Left renal pelvis (tissue), 4 donors: Measurements from ENCODE around the gene TRAFD1. TPM values are rescaled to one million over a fixed set of nuclear protein-coding genes. Genes with fewer than 3 reads are reported as not detected.

Experiments used
- DNase-seq, 4 donors: peaks; one replicate each; pipeline ENCODE4 v3.0.0-alpha.2; 2013; ENCODE audit warnings: low read depth in 4 of 4, low spot score in 3 of 4
- polyA plus RNA-seq, 4 donors: library from polyadenylated mRNA; unstranded; fragments of 120-200 nt; gene quantifications; one replicate each; pipeline ENCODE4 v1.2.1, GENCODE V29; 2013; ENCODE audit not compliant: insufficient read length in 4 of 4

TRAFD1 gene
- polyA plus RNA-seq, 4 donors: 34.1 to 42.7 (median 40.6) TPM

DNA sequence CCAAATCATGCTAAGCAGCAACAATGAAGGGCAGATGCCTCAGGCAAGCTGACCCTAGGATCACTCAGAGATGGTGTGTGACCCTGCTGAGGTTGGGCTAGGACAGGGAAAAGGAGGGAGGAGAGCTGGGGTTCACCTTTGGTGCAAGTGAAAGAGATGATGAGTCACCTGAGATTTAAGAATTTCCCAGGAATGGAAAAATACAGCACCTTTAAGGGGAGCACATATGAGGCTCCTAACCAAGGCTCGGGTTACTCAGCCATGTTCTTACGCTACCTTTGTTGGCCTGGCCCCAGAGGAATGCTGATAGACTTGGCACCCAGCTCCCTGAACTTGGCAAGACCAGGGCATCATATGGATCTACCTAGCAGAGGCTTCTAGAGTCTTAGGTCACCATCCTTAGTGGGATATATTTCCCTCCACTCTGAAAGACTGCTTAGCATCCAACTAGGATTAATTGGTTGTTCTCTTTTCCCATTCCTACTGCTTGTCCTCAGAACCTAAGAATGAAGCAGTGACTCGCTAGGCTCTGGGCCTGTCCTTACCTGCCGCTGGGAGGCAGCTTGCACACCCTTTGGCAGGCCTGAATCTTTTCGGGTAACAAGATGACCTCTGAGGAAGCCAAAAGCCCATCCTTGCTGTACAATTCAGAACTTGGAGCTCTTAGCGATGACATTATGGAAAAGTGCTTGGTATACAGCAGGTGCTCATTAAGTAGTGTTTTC lies 12.8 kb upstream of the TRAFD1 start:
- no peak for DNase-seq

DNA sequence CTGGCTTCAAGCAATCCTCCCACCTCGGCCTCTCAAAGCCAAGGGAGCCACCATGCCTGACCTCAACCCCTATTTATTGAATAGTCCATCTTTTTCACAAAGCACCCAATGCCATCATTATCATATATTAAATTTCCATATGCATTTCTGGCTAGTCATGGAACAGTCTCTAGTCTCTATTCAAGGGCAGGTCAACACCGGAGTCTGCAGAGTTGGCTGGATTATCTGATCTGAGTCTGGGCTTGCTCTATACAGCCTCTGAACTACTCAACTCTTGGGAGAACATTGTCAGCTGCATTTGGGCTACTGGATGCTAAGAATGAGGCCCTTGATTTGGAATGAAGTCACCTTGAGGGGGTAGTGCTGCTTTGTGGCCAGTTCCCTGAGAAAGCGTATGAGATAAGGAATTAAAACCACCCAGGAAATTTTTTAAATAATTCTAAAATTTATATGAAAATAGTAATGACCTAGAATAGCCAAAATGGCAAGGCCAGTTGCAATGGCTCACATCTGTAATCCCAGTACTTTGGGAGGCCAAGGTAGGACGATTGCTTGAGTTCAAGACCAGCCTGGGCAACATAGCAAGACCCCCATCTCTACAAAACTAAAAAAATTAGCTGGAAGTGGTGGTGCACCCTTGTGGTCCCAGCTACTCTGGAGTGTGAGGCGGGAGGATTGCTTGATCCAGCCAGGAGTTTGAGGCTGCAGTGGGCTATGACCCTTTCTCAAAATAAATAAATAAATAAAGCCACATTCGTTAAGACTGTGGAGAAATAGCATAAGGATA lies 9.9 kb upstream of the TRAFD1 start:
- DNase-seq: no peak

DNA sequence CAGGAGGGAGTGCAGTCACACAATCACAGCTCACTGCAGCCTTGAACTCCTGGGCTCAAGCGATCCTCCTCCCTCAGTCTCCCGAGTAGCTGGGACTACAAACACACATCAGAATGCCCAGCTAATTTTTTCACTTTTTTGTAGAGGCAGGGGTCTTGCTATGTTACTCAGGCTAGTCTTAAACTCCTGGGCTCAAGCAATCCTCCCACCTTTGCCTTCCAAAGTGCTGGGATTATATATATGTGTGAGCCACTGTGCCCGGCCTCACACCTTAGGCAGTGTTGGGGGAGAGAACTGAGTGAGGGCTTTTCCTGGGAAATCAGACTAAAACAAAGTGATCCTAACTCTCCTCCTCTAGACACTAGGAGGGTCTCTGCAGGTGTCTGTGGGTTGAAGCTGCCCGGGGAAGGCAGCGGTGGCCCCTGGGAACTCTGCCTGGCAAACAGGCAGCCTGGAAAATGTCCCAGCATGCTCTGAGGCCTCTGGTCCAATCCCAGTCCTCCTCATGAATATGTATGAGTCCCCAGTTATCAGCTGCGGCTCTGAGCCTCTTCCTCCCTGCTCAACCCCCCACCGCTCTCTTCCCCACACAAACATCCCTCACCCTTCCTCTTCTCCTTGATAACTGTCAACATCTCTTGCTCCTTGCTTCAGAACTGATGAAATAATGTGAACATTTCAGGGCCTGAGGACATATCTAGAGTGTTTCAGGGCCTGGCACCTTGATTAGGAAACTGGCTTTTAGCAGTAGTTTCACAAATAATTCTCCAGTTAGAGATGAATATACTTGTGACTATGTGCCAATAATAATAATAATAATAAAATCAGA lies 8.9 kb upstream of the TRAFD1 start:
- no peak for DNase-seq

DNA sequence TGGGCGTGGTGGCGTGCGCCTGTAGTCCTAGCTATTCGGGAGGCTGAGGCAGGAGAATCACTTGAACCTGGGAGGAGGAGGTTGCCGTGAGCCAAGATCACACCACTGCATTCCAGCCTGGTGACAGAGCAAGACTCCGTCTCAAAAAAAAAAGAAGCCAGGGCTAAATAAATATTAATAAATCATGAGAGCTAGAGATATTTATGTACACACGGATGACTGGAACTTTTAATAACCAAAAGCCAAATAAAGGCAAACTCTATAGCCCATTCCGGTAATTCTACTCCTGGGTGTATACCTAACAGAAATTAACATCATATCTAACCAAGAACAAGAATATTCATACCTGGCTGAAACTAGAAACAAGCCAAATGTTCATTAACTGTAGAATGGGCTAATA lies 7.7 kb upstream of the TRAFD1 start:
- no peak for DNase-seq

DNA sequence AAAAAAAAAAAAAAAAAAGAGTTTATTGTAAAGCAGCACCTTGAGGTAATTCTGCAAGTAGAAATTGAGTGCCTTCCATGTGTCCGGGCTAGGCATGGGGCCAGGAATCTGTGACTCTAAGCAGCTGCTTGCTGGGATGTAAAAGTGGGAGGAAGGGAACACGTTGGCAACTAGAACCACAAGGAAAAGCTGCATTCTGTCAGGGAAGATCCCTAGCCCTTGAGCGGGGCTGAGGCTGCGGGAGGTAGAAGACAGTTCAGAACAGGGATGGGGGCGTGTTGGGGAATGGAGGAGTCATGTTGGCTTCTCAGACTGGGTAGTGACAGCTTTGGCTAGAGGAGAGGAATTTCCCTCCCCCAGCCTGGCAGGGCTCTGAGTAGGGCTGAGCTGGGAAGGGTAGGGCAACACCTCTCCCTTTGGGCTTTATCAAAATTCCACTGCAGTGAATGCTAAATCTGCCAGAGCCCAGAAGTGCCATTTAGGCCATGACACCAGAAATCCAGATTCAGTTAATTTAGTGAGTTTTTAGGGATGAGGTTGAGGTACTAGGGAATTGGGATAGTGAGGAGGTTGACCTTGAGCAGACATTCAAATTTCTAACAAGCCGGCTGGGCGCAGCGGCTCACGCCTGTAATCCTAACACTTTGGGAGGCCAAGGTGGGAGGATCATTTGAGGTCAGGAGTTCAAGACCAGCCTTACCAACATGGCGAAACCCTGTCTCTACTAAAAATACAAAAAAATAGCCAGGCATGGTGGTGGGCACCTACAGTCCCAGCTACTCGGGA lies 3.4 kb upstream of the TRAFD1 start:
- no peak for DNase-seq

DNA sequence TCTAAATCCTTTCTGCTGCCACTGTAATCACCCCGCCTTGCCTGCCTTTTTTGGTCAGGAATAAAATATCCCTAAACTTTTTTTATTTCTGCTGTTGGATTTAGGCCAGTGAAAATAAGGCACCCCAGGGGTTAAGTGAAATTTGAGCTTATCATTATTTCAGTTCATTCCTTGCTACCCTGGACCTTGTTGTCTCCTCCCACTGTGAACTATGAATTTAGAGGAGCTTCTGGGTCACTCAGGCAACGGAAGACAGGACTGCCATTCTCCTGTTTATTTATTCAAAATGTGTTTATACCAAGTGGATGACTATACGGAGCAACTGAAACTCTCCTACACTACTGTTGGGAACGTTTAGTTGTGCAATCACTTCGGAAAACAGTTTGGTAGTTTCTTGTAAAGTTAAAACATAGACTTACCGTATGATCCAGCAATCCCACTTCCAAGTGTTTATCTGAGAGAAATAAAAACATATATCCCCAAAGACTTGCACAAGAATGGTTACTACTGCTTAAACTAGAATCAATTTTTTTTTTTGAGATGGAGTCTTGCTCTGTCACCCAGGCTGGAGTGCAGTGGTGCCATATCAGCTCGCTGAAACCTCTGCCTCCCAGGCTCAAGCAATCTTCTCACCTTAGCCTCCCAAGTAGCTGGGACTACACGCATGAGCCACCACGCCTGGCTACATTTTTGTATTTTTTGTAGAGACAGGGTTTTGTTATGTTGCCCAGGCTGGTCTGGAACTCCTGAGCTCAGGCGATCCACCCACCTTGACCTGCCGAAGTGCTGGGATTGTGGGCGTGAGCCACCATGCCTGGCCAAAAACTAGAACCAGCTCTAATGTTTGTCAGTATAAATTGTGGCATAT lies 2.3 kb upstream of the TRAFD1 start:
- no peak for DNase-seq

DNA sequence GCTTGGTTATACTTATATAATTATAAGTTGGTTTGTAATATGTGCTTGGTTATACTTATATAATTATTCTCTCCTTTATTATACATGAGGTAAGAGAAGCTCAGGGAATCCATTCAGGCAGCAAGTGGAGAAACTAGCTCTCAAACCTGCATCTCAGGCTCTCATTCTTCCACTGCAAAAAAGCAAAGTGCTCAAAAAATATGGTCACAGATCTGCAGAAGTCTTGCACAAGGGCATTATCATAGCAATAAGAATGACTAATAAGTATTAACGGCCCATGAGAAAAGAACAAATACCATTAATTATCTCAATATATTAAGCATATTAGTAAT lies 476 bp upstream of the TRAFD1 start:
- no peak for DNase-seq

DNA sequence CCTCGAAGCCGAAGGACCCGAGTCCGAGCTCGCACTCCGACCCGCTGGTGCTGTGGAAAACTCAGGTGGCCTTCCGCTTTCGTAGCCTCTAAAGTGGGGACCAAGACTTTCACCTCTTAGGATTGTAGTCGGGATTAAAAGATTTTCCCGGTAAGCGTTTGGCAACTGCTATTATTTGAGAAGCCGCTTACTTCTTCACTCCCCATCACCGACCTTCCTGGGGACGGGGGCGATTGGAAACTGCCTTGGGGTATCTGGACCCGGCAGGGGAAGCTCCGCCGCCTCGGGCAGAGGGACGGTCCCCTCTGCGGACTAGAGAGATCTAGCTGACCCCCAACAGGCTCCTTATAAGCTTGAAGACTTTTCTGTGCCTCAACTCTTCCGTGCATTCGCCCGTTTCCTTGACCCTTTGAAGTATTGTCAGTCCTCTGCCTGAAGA lies 659 bp downstream of the TRAFD1 start:
- no peak for DNase-seq

DNA sequence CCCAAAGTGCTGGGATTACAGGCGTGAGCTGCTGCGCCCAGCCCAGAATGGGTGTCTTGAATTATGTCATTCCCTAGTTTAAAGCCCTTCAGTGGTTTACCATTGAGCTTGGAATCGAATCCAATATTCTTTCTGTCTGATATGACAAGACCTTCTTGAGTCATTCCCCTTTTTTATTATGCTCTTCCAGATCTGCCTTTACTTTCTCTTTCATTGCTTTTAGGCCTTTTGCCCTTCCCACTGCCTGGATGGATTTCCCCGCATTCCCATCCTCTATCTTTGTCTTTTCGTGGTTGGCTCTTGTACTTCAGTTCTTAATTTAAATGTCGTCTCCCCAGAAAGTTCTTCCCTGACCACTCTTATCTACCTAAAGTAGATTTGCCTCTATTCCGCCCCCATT lies 1.6 kb downstream of the TRAFD1 start:
- DNase-seq: no peak

DNA sequence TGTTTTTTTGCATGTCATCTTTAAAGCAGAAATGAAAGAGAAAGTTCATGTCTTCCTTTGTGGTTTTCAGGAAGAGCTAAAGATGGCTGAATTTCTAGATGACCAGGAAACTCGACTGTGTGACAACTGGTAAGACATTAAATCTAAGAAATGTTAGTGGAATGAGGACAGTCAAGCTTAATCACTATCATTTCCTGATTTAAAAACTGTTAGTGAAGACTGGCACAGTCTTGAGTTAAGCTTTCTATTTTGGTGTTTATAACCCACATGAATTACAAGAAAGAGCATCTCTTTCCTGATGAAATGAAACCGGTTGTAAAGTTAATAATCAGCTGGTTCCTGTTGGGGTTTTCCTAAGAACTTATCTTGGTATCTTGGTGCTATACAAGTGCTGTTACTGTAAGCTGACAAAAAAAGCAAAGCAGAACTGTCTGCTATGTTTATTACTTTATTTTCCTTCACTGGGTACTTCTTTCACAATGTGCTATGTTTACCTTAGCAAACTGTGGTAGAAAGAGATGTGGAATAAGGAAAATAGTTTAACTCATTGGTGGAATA lies 5.2 kb downstream of the TRAFD1 start:
- no peak for DNase-seq

DNA sequence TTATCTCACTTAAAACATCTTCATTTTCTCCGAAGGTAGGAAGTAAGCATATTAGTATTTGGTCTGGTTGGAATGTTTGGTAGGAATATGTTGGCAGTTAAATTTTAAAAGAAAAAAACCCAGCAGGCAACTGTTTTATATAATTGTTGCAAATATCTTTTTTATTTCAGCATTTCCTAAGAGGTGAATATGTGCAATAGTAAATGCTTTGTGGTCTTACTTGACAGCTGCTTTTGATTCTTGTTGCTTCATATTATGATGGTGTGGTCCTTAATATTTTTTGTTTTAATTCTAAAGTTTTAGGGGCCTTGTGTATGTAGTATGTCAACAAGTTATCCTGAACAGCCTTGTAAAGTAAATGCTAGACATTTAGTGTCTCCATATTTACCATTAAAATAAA lies 6.3 kb downstream of the TRAFD1 start:
- no peak for DNase-seq

DNA sequence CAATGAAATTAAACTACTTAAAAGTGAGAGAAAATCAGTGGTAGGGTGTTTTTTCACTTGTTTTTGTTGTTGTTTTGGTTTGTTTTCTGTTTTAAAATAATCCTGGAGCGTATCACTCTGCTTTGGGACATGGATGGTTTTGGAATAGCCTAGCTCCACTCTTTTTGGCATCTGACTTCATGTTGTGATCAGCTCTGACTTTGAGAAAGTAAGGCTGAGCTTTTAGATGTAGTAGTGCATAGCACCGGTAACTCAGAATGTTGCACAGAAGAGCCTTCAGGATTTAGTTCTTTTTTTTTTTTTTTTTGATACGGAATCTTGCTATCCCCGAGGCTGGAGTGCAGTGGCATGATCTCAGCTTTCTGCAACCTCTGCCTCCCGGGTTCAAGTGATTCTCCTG lies 8.1 kb downstream of the TRAFD1 start:
- DNase-seq: no peak

DNA sequence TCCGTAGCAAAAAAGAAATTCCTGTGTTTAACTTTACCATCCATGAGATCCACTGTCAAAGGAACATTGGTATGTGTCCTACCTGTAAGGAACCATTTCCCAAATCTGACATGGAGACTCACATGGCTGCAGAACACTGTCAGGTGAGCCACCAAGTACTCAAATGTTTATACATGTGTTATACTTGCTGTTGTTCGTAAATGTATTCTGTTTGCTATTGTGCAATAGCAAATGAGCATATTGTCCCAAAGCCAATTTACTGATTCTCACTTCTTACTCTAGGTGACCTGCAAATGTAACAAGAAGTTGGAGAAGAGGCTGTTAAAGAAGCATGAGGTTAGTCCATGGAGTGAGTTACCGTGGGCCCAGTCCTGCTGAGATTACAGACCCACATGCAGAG lies 9.4 kb downstream of the TRAFD1 start:
- no peak for DNase-seq

DNA sequence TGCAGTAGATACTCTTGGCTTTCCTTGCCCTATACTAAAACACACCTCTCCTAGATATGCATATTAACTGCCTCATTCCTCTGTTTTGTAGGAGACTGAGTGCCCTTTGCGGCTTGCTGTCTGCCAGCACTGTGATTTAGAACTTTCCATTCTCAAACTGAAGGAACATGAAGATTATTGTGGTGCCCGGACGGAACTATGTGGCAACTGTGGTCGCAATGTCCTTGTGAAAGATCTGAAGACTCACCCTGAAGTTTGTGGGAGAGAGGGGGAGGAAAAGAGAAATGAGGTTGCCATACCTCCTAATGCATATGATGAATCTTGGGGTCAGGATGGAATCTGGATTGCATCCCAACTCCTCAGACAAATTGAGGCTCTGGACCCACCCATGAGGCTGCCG lies 15.4 kb downstream of the TRAFD1 start:
- DNase-seq: no peak

DNA sequence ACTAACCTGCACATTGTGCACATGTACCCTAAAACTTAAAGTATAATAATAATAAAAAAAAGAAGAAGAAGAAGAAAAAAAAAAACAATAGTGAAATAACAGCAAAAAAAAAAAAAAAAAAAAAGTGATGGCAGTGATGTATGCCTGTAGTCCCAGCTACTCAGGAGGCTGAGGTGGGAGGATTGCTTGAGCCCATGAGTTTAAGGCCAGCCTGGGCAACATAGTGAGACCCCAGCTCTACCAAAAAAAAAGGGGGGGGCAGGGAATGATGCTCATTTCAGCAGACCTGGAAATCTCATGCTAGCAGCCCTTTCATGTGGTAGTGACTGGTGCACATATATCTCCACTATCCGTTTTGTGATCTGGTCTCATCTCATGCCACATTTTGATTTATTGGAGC lies 20.8 kb downstream of the TRAFD1 start:
- no peak for DNase-seq

DNA sequence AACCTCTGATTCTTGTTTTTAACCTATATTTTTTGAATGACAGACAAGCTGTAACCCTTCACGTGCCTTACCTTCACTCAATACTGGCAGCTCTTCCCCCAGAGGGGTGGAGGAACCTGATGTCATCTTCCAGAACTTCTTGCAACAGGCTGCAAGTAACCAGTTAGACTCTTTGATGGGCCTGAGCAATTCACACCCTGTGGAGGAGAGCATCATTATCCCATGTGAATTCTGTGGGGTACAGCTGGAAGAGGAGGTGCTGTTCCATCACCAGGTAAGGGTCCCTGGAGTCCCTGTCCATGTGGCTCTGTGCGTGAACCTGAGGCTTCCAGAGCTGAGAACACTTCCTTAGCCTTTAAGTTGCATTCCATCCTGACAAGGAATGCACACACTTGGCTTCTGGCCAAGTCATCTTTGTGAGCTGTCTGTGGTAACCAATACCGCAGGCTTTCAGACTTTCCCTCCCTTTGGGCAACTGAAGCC lies 22.7 kb downstream of the TRAFD1 start:
- DNase-seq: no peak

DNA sequence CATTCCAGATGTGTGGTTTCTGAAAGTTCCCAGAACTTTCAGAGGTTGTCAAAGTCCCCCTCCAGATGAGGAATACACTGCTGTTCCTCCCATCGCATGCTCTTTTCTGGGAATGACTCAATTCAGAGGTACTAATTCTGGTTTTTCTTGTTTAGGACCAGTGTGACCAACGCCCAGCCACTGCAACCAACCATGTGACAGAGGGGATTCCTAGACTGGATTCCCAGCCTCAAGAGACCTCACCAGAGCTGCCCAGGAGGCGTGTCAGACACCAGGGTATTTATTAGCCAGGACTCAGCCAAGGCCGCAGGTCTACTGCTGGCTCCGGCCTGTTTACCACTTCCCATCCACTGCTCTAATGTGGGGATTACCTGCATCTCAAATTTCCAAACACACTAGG lies 24.2 kb downstream of the TRAFD1 start:
- DNase-seq: no peak

DNA sequence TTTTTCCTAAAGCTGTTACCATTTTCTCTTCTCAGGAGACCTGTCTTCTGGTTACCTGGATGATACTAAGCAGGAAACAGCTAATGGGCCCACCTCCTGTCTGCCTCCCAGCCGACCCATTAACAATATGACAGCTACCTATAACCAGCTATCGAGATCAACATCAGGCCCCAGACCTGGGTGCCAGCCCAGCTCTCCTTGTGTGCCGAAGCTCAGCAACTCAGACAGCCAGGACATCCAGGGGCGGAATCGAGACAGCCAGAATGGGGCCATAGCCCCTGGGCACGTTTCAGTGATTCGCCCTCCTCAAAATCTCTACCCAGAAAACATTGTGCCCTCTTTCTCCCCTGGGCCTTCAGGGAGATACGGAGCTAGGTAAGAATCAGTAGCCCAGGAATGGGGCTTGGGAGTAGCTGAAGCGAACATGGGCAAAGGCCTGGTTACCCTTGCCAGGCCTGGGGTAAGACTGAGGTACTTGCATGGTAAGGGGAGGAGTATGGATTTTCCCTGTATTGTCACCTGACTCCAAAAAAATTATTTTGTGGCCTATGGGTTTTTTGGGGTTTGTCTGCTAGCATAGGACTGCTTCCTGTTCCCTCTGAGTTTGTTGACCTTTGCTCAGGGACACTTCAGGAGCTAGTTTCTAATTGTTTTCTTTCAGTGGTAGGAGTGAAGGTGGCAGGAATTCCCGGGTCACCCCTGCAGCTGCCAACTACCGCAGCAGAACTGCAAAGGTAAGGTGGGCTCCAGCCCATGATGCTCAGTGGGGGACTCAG lies 26.6 kb downstream of the TRAFD1 start:
- DNase-seq: no peak
